DOHH2 (cell line): ENCODE results near the gene ZC3H12C.

ENCODE experiments used
- H3F3A ChIP-seq: fragments of 200-600 bp; sonication (generic), shearing (Covaris generic); 2 replicates; pipeline ENCODE4 v1.6.0; 2016; ENCODE audit warnings: antibody characterized with exemption, mild to moderate bottlenecking; ENCODE audit not compliant: control insufficient read depth, insufficient read depth
- H3K27ac ChIP-seq: fragments of 200-600 bp; sonication (generic); 2 replicates; pipeline ENCODE4 v1.5.1; 2014; ENCODE audit warnings: low read depth, mild to moderate bottlenecking, low read length, moderate library complexity
- H3K27me3 ChIP-seq: fragments of 200-600 bp; sonication (generic); 2 replicates; pipeline ENCODE4 v1.6.1; 2014; ENCODE audit warnings: mild to moderate bottlenecking, low read length, mixed read lengths; ENCODE audit not compliant: control insufficient read depth
- H3K36me3 ChIP-seq: fragments of 200-600 bp; sonication (generic); 2 replicates; pipeline ENCODE4 v1.6.1; 2014; ENCODE audit warnings: mild to moderate bottlenecking, low read length, moderate library complexity, mixed read lengths; ENCODE audit not compliant: control insufficient read depth
- H3K4me1 ChIP-seq: fragments of 200-600 bp; sonication (generic); 2 replicates; pipeline ENCODE4 v1.6.1; 2014; ENCODE audit warnings: mild to moderate bottlenecking, low read length, mixed read lengths; ENCODE audit not compliant: control insufficient read depth
- H3K4me2 ChIP-seq: fragments of 200-600 bp; sonication (generic); 2 replicates; pipeline ENCODE4 v1.6.0; 2014; ENCODE audit warnings: mild to moderate bottlenecking, low read length, moderate library complexity
- H3K4me3 ChIP-seq: fragments of 200-600 bp; sonication (generic); 2 replicates; pipeline ENCODE4 v1.5.1; 2014; ENCODE audit warnings: mild to moderate bottlenecking, low read length, mixed read lengths
- H3K79me2 ChIP-seq: fragments of 200-600 bp; sonication (generic); 2 replicates; pipeline ENCODE4 v1.6.1; 2014; ENCODE audit warnings: mild to moderate bottlenecking, low read length, mixed read lengths; ENCODE audit not compliant: control insufficient read depth
- H3K9me2 ChIP-seq: fragments of 200-600 bp; sonication (generic); replicated peaks from 2 replicates; pipeline ENCODE4 v1.6.1; 2014; ENCODE audit warnings: mild to moderate bottlenecking, low read length, mixed read lengths; ENCODE audit not compliant: control insufficient read depth
- H3K9me3 ChIP-seq: fragments of 200-600 bp; sonication (generic); 2 replicates; pipeline ENCODE4 v1.6.1; 2014; ENCODE audit warnings: antibody characterized with exemption, low read length, mixed read lengths; ENCODE audit not compliant: control insufficient read depth, insufficient read depth
- H4K20me1 ChIP-seq: fragments of 200-600 bp; sonication (generic); 2 replicates; pipeline ENCODE4 v1.6.0; 2014; ENCODE audit warnings: low read depth, mild to moderate bottlenecking, antibody characterized with exemption, low read length, moderate library complexity; ENCODE audit not compliant: control insufficient read depth, insufficient read depth
- CTCF ChIP-seq: fragments of 200-600 bp; sonication (generic); IDR thresholded peaks from one replicate; pipeline ENCODE4 v1.5.1; 2014; ENCODE audit warnings: antibody characterized with exemption, mild to moderate bottlenecking, low read depth, low read length; ENCODE audit not compliant: poor library complexity, severe bottlenecking
- EZH2phosphoT487 ChIP-seq: fragments of 200-600 bp; sonication (generic); IDR thresholded peaks from 2 replicates; pipeline ENCODE4 v1.6.1; 2017; ENCODE audit warnings: borderline replicate concordance, mild to moderate bottlenecking, antibody characterized with exemption, low read length, moderate library complexity, mixed read lengths

ZC3H12C gene

GRCh38 chr11:110049501-110050200 is 43.5 kb upstream of the ZC3H12C start:
- H3K9me2 ChIP-seq, result no peaks in the 10 kb centered on the region
- H3K4me3 ChIP-seq, result no peak overlapping the region
- H3K27me3 ChIP-seq, result no peaks in the 10 kb centered on the region
- no peaks in the 10 kb centered on the region for H4K20me1 ChIP-seq
- no peaks in the 10 kb centered on the region for H3K4me1 ChIP-seq
- H3K9me3 ChIP-seq, result no peaks in the 10 kb centered on the region; the same call in 1 of the 2 replicates
- no peak for TF ChIP-seq CTCF
- no peak for TF ChIP-seq EZH2phosphoT487
- no peak overlapping the region for H3K4me2 ChIP-seq
- H3F3A ChIP-seq, result no peaks in the 10 kb centered on the region
- no peak overlapping the region for H3K27ac ChIP-seq
- no peaks in the 10 kb centered on the region for H3K36me3 ChIP-seq
- H3K79me2 ChIP-seq, result no peaks in the 10 kb centered on the region

- no peaks in the 10 kb centered on the region for H3K9me2 ChIP-seq
- no peaks in the 10 kb centered on the region for H3K79me2 ChIP-seq
Measured at GRCh38 chr11:110050201-110050506, 43.0 kb upstream of the ZC3H12C start.

GRCh38 chr11:110053848-110054414 is 39.3 kb upstream of the ZC3H12C start:
- Histone ChIP-seq H3K4me3 (no peak overlapping the region), H3K9me3 (no peaks in the 10 kb centered on the region; the same call in 1 of the 2 replicates)

More at GRCh38 chr11:110050201-110050506, 43.0 kb upstream of the ZC3H12C start:
- no peak overlapping the region for H3K4me3 ChIP-seq
- H3K9me3 ChIP-seq, result no peaks in the 10 kb centered on the region; the same call in 1 of the 2 replicates
- H3K27me3 ChIP-seq, result no peaks in the 10 kb centered on the region
- no peak overlapping the region for H3K4me2 ChIP-seq
- no peak overlapping the region for H3K27ac ChIP-seq
- no peaks in the 10 kb centered on the region for H3K36me3 ChIP-seq
- no peaks in the 10 kb centered on the region for H3K4me1 ChIP-seq
- no peak for TF ChIP-seq CTCF
- TF ChIP-seq EZH2phosphoT487, result no peak
- no peaks in the 10 kb centered on the region for H3F3A ChIP-seq
- no peaks in the 10 kb centered on the region for H4K20me1 ChIP-seq

More at GRCh38 chr11:110053848-110054414, 39.3 kb upstream of the ZC3H12C start:
- Histone ChIP-seq H3K4me1 (no peaks in the 10 kb centered on the region), H3F3A (no peaks in the 10 kb centered on the region), H4K20me1 (no peaks in the 10 kb centered on the region), H3K4me2 (no peak overlapping the region), H3K27ac (no peak overlapping the region), H3K79me2 (no peaks in the 10 kb centered on the region), H3K9me2 (no peaks in the 10 kb centered on the region), H3K36me3 (no peaks in the 10 kb centered on the region), H3K27me3 (no peaks in the 10 kb centered on the region)
- no peak for TF ChIP-seq CTCF
- no peak for TF ChIP-seq EZH2phosphoT487
